ENCODE measurements around the gene IGHMBP2.
"Not testable (repeated sequence)": the region's sequence is repeated elsewhere in the genome, so short reads cannot be mapped to it uniquely, and the experiment has no call there.

IGHMBP2 gene

DNA sequence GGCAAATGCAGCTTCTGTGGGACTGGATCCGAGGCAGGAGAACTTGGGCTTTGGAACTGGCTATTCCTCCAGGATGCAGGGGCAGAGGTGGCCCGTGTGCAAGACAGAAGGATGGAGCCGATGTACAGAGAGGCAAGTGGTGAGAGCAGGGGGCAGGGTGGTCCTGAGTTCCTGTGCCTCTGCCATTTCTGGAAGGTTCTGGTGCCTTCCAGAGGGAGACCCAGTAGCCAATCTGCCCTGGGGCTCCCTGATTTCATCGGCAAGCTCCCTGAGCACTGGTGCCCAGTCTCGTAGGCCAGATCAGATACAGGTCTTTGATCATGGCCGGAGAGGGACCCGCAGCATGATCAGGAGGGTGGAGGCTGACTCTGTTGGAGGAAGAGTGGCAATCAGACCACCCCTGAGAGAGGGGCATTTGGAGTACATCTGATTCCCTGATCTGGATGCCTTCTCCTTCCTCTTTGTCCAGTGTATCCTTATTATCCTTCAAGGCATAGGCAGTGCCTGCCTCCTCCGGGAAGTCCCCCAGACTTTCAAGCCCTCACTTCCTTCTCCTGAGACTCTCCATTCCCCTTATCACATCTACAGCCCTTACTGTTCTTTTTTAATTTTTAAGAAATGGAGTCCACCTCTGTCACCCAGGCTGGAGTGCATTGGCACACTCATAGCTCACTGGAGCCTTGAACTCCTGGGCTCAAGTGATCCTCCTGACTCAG, 67.4 kb downstream of the IGHMBP2 start:
- Mint-ChIP-seq H3K9me3 (no peaks in the 10 kb centered on the region), H3K27me3 (no peaks in the 10 kb centered on the region), H3K4me1 (no peaks in the 10 kb centered on the region), H3K4me3 (no peak overlapping the region), H3K27ac (no peak overlapping the region), H3K36me3 (no peaks in the 10 kb centered on the region)

DNA sequence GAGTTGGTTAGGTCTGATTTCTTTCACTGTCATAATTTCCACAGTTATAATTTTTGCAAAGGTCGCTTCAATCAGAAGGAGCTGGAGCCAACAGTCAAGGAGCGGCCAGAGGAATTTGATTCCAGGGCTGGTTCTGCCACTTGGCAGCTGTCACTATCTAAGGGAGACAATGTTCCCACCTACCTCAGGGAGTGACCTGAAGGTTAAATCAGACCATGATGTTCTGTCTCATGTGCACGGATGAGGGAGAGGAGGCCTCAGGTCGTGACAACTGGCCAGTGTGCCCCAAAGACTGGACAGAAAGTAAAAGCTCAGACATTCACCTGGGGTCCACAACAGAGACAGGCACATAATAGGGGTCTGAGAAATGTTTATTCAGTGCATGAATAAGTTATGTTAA, 69.5 kb downstream of the IGHMBP2 start:
- no peaks in the 10 kb centered on the region for H3K4me1 Mint-ChIP-seq
- H3K27me3 Mint-ChIP-seq, result no peaks in the 10 kb centered on the region
- H3K27ac Mint-ChIP-seq, result no peak overlapping the region
- no peak overlapping the region for H3K4me3 Mint-ChIP-seq
- no peaks in the 10 kb centered on the region for H3K36me3 Mint-ChIP-seq
- H3K9me3 Mint-ChIP-seq, result no peaks in the 10 kb centered on the region

DNA sequence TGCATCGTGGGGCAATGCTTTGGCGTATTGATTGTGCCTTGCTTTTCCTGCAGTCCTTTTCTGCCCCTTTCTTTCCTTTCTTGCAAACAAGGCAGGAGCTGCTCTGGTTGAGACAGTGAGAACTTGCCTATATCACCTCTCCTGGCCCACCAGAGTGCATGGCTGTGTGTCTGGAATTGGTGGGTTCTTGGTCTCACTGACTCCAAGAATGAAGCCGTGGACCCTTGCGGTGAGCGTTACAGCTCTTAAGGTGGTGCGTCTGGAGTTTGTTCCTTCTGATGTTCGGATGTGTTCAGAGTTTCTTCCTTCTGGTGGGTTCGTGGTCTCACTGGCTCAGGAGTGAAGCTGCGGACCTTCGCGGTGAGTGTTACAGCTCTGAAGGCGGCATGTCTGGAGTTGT, 70.0 kb downstream of the IGHMBP2 start:
- not testable (repeated sequence) for H3K27me3 Mint-ChIP-seq, H3K27ac Mint-ChIP-seq

DNA sequence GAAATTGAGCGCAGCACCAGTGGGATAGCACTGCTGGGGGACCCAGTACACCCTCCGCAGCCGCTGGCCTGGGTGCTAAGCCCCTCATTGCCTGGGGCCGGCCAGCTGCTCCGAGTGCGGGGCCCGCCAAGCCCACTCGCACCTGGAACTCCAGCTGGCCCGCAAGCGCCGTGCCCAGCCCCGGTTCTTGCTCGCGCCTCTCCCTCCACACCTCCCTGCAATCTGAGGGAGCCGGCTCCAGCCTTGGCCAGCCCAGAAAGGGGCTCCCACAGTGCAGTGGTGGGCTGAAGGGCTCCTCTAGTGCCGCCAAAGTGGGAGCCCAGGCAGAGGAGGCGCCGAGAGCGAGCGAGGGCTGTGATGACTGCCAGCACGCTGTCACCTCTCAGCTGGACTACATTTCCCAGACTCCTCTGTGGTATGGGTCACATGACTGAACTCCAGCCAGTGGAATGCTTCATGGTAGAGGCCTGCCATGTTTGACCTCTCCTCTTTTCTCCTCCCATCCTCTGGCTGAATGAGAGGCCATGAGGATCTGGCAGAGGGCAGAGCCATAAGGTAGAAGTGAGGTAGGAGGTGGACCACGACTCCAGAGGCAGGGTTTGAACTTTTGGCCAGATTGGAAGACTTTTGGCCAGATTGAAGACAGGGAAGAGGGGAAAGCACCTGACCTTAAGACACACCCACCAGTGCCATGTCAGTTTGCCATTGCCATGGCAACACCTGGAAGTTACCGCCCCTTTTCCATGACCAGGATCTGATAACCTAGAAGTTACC, 70.9 kb downstream of the IGHMBP2 start:
- no peak overlapping the region for H3K4me3 Mint-ChIP-seq
- no peaks in the 10 kb centered on the region for H3K4me1 Mint-ChIP-seq
- H3K9me3 Mint-ChIP-seq, result no peaks in the 10 kb centered on the region
- no peak overlapping the region for H3K27ac Mint-ChIP-seq
- H3K36me3 Mint-ChIP-seq, result no peaks in the 10 kb centered on the region
- no peaks in the 10 kb centered on the region for H3K27me3 Mint-ChIP-seq

More for the DNA sequence above, 70.0 kb downstream of the IGHMBP2 start:
- not testable (repeated sequence) for H3K4me3 Mint-ChIP-seq, H3K9me3 Mint-ChIP-seq, H3K36me3 Mint-ChIP-seq, H3K4me1 Mint-ChIP-seq

DNA sequence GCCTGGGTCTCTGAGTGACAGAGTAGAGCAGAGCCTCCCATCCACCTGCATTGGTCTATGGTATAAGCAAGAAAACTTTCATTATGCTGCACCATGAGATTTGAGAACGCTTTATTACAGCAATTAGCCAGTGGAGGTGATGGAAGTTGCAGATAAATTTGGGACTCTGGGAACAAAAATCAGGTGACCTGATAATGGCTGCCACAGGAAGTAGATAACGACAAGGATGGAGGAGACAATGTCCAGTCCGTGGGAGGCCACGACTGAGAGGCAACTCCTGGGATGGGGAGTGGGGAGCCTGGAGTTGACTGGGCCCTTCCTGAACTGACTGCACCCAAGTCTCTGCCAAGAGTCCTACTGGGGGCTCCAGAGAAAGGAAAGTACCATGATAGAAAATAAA, 72.4 kb downstream of the IGHMBP2 start:
- Mint-ChIP-seq H3K27me3 (no peaks in the 10 kb centered on the region), H3K36me3 (no peaks in the 10 kb centered on the region), H3K9me3 (no peaks in the 10 kb centered on the region), H3K27ac (no peak overlapping the region), H3K4me3 (no peak overlapping the region), H3K4me1 (no peaks in the 10 kb centered on the region)

DNA sequence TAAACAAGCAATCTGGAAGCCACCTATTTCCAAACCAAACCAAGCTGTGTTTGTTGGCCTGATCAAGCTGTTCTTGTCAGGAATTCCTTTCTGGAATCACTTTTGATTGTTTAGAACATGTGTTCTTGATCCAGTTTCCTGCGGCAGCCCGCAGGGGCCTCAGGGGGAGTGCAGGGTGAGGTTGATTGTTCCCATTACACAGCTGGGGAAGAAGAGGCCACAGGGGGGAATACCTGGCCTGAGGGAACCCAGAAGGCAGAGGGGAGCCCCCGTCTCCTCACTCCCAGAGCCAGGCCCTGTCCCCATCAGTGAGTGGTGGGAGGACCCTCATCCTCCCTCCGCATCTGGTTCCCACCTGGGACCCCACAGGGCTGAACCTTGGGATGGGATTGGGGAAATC, 72.9 kb downstream of the IGHMBP2 start:
- Mint-ChIP-seq H3K9me3 (no peaks in the 10 kb centered on the region), H3K4me3 (no peak overlapping the region), H3K4me1 (no peaks in the 10 kb centered on the region), H3K36me3 (no peaks in the 10 kb centered on the region), H3K27me3 (no peaks in the 10 kb centered on the region), H3K27ac (no peak overlapping the region)

DNA sequence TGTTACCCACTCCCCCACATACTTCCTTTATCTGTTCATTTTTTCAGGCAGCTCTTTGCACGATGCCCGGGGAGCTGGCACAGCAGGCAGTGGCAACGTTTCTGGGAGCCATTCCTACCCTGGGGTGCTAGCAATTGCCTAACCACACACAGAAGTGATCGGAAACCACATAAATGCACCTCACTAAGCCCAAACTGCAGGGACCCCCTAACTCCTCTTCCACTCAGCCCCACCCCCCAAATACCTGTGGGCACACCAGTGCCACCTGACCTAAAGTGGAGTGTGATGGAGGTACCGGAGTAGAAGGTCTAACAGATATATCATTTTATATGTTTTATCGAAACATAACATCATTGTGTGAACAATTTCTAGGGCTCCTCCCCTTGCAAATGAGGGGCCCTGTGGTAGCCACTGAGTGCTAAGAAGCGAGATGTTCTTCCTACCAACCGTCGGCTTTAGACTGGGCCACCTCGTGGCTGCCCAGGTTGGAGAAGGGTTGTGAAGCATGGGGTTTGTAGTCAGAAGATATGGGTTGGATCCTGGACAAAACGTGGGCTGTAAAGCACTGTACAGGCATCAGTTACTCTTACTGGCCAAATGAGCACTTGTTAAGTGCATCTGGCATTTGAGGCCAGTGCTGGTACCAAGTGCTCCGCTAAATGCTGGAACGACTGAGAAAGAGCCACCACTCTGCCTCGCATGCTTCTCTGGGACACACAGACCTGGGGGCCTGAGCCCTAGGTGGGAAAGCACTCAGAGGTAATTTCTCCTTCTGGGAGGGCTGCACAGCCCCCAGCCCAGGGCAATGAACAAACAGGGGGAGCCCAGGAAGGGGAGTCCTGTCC, 74.3 kb downstream of the IGHMBP2 start:
- H3K4me3 Mint-ChIP-seq, result no peak overlapping the region
- H3K9me3 Mint-ChIP-seq, result peaks cover 6% of the 10 kb centered on the region
- no peaks in the 10 kb centered on the region for H3K4me1 Mint-ChIP-seq
- peaks cover 4% of the 10 kb centered on the region for H3K36me3 Mint-ChIP-seq
- no peaks in the 10 kb centered on the region for H3K27me3 Mint-ChIP-seq
- H3K27ac Mint-ChIP-seq, result no peak overlapping the region

DNA sequence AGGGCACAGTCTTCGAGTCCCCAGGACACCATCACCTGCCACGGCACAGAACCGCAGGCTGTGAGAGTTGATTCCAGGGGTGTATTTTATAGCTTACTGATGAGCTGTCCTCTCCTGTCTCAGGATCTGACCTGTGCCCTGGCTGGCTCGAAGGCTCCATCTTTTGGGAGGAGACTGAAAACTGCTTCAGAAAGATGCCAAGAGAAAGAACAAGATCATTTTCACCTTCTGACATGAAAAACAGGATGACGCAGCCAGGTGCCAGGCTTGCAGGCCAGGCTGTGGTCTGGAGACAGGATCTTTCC, 74.9 kb downstream of the IGHMBP2 start:
- Mint-ChIP-seq H3K4me3 (no peak overlapping the region), H3K36me3 (peaks cover 4% of the 10 kb centered on the region), H3K27me3 (no peaks in the 10 kb centered on the region), H3K4me1 (no peaks in the 10 kb centered on the region), H3K9me3 (peaks cover 6% of the 10 kb centered on the region), H3K27ac (no peak overlapping the region)

DNA sequence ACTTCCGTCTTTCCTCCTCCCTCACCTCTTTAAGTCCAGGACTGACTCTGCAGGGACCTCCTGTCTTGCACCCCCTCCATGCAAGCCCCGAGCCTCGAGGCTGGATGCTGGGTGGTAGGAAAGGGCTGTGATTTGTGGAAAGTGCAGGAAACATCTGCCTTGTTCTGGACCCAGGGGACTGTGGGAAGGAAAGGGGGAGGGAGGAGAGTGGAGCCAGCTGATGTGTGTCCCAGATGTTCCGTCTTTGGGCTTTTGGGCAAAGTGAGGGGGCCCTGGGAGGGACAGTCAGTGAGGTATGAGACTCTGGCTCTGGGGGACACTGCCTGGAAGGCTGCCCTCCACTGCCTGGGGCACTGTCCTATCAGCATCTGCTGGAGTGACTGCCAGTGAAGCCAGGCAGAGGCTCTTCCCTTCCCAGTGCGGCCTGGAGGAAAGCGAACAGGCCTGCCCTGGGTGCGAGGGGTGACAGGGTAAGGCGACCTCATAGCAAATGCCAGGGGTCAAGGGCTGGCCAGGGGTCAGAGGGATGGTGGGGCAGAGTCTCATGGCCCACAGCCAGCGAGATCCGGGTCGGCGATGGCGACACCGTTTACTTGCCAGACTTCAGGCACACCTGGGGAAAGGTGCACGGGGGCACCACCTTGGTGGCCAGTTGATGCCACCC, 75.4 kb downstream of the IGHMBP2 start:
- Mint-ChIP-seq H3K9me3 (peaks cover 6% of the 10 kb centered on the region), H3K36me3 (peaks cover 4% of the 10 kb centered on the region), H3K27me3 (no peaks in the 10 kb centered on the region), H3K4me3 (no peak overlapping the region), H3K27ac (no peak overlapping the region), H3K4me1 (no peaks in the 10 kb centered on the region)

DNA sequence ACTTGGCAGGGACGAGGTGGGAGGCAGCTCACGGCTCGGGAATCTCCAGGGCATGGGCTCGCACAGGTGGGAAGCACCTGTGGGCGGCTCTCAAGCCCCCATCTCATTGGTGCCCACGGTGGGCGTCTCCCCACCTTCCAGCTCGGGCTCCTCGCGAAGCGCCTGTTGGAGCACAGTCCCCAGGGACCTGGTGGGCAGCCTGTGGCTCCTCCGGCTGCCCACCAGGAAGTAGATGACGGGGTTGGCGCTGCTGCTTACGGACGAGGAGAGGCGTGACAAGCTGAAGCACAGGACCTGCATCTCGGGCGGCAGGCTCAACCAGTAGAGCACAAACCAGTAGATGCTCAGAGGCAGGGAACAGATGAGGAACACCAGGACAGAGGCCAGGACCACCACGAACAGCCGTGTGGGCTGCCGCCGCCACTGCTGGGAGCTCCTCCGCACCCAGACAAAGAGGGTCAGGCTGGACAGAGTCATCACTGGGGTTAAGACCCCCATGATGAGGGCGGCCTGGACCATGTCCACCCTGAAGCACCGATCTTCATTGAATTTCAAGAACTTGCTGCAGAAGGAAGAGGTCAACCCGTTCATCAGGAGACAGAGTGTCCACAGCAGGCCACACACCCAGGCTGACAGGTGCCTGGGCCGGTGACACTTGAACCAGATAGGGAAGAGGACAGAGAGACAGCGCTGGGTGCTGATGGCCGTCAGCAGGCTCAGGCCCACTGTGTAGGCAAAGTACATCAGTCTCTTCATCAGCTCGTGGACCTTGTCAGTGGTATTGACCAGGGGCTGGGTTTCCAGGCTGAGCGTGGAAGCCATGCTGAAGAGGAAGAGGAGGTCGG, 76.5 kb downstream of the IGHMBP2 start:
- Mint-ChIP-seq H3K36me3 (peaks cover 4% of the 10 kb centered on the region), H3K27me3 (no peaks in the 10 kb centered on the region), H3K4me1 (no peaks in the 10 kb centered on the region), H3K27ac (no peak overlapping the region), H3K9me3 (peaks cover 6% of the 10 kb centered on the region), H3K4me3 (no peak overlapping the region)

DNA sequence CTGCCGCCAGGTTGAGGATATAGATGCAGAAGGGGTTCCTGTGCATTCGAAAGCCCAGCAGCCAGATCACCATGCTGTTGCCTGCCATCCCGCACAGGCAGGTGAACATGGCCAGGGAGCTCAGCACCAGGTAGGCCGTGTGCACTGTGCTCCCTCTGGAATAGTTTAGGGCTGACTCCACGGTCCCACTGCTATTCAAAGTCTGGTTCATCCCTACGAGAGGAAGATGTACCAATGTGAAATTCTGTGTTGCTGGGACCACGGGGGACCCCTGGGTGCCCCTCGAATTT, 77.0 kb downstream of the IGHMBP2 start, which contains the start of gene MRGPRD:
TSS of gene MRGPRD (minus strand) at position 211 of the 290 bp plus-strand sequence. CDS start at position 211, 0 bp downstream.
- Mint-ChIP-seq H3K27me3 (no peaks in the 10 kb centered on the region), H3K4me3 (no peak within 1 kb of the TSS), H3K9me3 (peaks cover 6% of the 10 kb centered on the region), H3K36me3 (peaks cover 4% of the 10 kb centered on the region), H3K4me1 (no peaks in the 10 kb centered on the region), H3K27ac (no peak within 1 kb of the TSS)

DNA sequence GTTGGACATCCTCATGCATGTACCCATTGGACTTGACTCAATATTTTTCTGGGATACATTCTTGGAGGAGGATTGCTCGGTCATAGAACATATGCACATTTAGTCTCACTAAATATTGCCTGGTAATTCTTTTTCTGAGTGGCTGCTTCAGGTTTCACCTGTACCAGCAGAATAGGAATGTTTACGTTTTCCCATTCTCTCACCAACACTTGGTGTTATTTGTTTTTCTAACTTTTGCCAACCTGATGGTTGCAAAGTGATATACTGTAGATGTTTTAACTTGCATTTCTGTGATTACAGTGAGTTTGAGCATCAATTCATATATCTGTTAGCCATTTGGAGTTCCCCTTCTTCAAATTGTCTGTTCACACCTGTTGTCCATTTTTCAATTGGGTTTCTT, 78.4 kb downstream of the IGHMBP2 start:
- Mint-ChIP-seq H3K4me3 (no peak overlapping the region), H3K27ac (no peak overlapping the region), H3K9me3 (peaks cover 14% of the 10 kb centered on the region)

DNA sequence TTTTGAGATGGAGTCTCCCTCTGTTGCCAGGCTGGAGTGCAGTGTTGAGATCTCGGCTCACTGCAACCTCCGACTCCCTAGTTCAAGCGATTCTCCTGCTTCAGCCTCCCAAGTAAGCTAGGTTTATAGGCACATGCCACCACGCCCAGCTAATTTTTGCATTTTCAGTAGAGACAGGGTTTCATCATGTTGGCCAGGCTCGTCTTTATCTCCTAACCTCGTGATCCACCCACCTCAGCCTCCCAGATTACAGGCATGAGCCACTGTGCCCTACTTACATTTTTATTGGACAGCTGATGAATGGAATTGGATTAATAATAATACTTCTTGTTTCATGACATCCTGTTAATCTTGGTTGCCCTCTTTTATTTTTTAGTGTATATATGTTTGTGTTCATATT, 80.1 kb downstream of the IGHMBP2 start:
- Mint-ChIP-seq H3K36me3 (peaks cover 9% of the 10 kb centered on the region), H3K27ac (no peak overlapping the region), H3K4me3 (no peak overlapping the region), H3K27me3 (peaks cover 5% of the 10 kb centered on the region), H3K4me1 (no peaks in the 10 kb centered on the region), H3K9me3 (peaks cover 18% of the 10 kb centered on the region)

More for the DNA sequence above, 78.4 kb downstream of the IGHMBP2 start:
- no peaks in the 10 kb centered on the region for H3K4me1 Mint-ChIP-seq
- H3K27me3 Mint-ChIP-seq, result peaks cover 2% of the 10 kb centered on the region
- H3K36me3 Mint-ChIP-seq, result peaks cover 8% of the 10 kb centered on the region

DNA sequence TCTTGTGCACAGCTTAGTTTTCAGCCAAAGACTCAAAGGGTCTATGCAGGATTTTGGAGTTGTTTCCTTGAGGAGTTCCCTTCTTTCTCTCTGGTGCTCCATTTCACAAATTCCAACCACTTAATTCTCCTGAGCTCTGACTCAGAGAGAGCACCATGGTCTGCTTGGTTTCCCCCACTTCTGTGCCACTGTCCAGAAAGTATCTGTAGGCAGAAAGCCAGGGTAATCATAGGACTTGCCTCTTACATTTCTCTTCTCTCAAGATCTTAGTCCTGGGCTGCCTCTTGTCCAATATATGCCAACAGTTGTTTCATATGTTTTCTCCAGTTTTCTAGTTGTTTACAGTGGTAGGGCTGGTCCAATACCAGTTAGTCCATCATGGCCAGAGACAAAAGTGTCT, 83.5 kb downstream of the IGHMBP2 start:
- H3K4me1 Mint-ChIP-seq, result no peaks in the 10 kb centered on the region
- no peak overlapping the region for H3K4me3 Mint-ChIP-seq
- H3K27ac Mint-ChIP-seq, result no peak overlapping the region
- peaks cover 11% of the 10 kb centered on the region for H3K27me3 Mint-ChIP-seq
- H3K9me3 Mint-ChIP-seq, result peaks cover 18% of the 10 kb centered on the region
- peaks cover 9% of the 10 kb centered on the region for H3K36me3 Mint-ChIP-seq

DNA sequence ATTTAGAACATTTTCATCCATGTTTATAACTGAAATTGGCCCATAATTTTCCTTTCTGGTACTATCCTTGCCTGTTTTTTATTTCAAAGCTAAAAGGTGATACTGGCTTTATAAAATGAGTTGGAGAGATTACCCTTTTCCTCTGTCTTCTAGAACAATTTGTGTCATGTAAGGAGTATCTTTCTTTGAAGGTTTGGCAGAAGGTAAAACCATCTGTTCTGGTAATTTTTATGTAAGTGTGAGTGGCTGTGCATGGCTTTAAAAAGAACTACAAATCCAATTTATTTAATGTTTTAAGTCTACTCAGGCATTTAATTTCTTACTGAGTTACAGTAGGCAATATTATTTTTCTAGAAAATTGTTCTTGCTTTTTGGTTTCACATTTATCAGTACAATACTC, 84.8 kb downstream of the IGHMBP2 start:
- Mint-ChIP-seq H3K36me3 (peaks cover 5% of the 10 kb centered on the region), H3K9me3 (peaks cover 12% of the 10 kb centered on the region), H3K27ac (no peak overlapping the region), H3K27me3 (peaks cover 12% of the 10 kb centered on the region), H3K4me1 (no peaks in the 10 kb centered on the region), H3K4me3 (no peak overlapping the region)

All from activated naive CD4-positive, alpha-beta T cell treated with anti-CD3 and anti-CD28 coated beads, Interleukin-2, amount 50 U/mL, for 24 hours (primary cell).